Activated naive CD4-positive, alpha-beta T cell treated with Interleukin-2 at 50 U/mL for 16 hours (primary cell): ENCODE data around the gene TLX1.

ENCODE experiments used
- DNase-seq: peaks from one replicate; pipeline ENCODE4 v3.0.0-alpha.2; 2020

Gene TLX1

DNA sequence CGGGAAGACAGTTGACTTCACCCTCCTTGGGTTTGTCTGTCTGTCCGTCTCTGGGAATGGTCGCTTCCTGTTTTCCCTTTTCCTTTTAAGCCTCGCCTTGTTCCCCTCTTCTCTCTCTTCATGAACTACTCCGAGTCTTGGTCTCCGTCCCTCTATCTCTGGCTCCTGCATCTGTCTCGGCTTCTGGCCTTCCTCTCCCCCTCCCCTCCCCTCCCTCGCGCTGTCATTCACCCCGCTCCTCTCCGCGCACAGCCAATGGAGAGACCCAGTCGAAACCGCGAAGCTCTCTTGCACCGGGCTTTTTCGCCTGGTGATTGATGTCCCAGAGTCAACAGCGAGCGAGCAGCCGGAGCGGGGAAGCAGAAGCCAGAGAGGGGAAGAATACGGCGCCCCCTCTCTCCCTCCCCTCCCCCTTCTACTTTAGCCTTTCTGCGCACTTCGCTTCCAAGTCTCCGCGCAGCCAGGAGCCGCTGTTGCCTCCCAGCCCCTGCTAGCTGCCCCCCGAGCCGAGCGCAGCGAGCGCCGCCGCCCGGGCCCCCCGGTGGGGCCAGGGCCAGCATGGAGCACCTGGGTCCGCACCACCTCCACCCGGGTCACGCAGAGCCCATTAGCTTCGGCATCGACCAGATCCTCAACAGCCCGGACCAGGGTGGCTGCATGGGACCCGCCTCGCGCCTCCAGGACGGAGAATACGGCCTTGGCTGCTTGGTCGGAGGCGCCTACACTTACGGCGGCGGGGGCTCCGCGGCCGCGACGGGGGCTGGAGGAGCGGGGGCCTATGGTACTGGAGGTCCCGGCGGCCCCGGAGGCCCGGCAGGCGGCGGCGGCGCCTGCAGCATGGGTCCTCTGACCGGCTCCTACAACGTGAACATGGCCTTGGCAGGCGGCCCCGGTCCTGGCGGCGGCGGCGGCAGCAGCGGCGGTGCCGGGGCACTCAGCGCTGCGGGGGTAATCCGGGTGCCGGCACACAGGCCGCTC is at the start of gene TLX1:
TSS of gene TLX1 (plus strand) at position 317 of the 978 bp plus-strand sequence. CDS start at position 559, 242 bp downstream.
- DNase-seq: no peak

DNA sequence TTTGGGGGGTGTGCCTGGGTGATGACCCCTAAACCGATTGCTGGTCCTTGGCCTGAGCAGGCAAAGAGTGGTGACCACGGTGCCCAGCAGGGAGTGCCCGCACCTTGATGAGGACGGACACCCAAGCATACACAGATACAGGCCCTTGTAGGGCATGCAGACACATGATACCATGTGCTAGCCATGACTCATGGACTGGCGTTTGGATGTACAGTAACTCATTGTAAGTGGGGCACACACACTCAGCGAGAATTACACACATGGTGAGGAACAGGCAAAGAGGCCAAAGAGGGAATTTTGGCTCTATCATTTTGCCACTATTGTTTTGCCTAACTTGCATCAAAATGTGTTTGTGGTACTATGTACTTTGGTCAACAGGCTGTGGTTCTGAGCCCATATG is 45.3 kb upstream of the TLX1 start:
- no peak for DNase-seq

DNA sequence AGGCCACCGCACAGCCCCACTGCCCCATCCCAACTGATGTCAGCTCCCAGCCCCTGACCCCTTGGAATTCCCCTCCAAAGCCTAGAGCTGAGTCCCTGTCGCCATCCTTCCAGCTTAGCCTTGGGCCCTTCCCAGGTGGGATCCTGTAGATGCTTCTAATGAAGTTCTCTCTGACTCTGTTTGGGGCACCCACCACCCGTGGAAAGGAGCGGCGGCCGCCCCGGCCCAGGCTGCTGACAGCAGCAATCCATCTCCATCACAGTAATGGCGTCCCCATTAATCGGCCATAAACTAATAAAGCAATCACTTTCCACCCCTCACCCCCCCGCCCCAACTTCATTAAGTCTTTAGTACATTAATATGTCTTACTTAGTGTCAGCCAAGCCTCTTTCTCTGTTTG is 43.7 kb upstream of the TLX1 start:
- DNase-seq: no peak

DNA sequence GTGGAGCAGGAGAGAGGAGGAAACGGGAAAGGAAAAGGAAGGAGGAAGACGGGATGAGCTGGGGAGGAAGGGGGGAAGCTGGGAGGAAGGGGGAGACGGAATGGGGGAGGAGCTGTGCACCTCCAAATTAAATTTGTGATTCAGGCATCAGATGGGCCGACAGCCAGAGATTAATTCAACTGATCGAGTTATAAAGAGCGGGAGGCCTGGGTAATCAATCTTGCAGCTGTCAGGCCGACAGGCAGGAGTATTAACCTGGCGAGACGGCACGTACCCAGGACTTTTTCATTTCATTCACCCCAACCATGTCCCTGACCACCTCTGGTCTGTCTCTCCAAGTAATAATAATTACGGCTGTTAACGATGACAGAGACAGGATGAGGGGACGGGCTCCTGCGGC is 43.1 kb upstream of the TLX1 start:
- DNase-seq: no peak

DNA sequence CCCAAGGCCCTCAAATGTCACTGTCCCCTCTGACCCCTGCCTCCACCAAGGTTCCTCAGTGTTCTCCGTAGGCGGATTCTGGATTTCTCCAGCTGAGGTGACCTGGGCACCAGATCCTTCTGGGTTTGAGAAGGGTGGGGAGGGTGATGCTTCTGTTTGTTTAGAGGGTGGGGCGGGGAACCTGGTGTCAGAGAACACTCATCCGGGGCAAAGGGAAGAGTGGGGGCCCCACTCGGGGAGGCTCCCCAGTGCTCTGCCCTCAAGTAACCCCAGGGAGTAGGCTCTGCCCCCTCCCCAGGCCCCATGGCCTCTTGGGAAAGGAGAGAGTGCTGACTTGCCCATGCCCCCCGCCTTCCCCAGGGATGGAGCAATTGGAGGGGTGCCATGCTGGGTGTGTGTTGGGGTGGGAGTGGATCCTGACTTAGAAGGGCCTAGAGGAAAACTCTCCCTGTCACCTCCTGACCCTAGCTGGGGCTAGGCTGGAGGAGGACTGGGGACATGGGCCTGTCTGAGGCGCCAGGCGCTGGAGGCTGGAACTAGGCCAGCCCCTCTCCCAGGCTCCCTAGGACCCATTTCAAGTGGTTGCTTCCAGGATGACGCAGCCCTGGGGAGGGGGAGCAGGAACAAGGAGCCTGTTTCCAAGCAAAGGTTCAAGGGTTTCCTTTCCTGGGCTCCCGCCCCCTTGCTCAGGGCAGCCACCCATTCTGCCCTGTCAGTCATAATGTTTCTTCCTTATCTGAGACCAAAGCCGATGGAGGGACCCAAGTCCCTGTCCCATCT is 41.4 kb upstream of the TLX1 start:
- DNase-seq: no peak

DNA sequence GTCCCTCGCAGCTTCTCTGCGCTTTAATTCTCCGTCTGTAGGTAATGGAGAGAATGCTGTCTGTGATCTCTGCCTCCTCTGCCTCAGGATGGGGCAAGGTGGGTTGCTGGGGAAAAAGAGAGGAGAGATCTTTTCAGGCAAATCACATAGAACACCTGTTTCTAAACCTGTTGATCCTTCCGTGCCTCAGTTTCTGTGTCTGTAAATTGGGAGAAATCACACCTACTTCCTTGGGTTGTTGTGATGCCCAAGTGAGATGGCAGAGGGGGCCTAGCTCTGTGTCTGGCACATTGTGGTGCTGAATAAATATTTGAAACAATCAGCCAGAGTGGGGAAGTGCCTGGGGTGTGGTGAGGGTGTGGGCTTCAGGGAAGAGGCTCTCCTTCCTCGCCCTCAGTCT is 40.5 kb upstream of the TLX1 start:
- DNase-seq: no peak

DNA sequence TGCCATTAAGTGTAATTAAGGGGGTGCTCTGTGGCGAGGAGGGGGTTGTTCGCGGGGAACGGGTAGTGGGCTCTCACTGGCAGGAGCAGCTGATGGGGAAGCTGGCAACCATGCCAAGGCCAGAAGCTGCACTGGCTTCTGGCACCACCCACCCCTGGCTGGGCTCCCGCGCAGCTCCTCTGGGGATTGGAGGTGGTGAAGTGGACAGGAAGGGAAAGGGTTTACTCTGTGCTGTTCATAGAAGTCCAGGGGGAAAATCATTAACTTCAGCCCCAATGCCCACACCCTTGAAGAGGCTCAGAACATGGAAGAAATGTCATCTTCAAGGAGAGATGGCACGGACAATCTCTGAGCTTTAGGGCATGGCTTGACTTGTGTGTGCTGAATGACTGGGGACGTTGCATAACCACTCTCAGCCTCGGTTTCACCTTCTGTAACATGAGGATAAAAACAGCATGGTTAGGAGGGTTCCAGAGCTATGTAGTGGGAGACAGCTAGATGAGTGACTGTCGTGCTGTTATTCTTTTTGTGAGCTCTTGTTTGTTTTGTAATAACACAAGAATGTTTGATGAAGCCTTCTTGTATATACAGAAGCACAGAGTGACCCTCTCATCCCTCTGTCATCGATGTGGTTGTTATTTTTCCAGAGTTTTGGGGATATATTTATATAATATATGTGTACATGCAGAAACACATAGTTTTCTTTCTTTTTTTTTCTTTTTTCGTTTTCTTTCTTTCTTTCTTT is 39.4 kb upstream of the TLX1 start:
- no peak for DNase-seq

DNA sequence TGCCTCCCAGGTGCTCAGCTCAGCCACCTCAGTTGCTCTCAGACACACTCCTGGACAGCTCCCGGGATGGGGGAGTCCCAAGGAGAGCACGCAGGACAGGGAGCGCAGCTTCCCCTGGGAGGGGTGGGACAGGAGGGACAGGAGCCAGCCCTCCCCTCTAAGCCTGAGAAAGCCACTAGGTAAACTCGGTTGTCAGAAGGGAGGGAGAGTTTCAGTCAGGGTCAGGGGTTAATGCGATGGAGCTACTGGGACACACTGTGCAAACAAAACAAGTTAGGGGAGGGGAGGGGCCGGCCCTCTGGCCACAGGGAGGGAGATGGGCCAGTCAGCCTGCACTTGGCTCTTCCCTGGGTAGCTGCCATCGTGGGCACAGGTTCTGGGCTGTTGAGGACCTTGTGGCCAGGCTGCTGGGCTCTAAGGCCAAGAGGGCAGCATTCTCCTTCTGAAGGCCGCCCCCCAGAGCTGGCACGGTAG is 38.2 kb upstream of the TLX1 start:
- no peak for DNase-seq

DNA sequence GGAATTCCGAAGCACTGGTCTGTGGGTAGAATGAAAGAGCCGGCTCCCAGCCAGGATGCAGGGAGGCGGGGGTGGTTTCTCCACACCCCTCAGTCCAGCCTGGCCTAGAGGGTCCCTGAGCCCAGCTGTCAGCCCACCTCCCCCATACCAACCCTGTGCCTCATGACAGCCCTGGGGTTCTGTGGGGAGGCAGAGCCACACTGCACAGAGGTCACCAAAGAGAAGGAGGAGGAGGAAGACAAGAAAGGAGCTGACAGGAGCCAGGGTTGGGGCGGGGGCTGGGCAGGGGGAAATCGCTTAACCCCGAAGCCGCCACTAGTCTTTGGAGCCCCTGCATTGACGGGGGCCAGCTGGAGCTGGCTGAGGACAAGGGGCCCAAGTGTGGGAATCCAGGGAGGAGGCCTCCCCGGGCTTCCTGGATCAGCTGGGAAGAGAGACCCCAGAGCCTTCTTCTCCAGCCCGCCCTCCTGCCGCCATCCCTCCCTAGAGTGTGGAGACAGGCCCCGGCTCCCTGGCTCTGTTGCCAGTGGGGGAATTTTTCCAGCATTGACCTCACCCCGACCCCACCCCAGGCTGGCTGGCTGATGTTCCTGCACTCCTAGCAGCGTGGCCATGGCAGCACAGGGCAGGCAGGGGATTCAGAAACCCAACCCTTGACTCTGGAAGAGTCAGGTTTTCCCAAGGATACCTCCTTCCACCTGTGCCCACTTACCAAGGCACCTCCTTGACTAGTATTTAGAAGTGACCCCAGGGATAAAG is 36.8 kb upstream of the TLX1 start:
- DNase-seq: no peak

DNA sequence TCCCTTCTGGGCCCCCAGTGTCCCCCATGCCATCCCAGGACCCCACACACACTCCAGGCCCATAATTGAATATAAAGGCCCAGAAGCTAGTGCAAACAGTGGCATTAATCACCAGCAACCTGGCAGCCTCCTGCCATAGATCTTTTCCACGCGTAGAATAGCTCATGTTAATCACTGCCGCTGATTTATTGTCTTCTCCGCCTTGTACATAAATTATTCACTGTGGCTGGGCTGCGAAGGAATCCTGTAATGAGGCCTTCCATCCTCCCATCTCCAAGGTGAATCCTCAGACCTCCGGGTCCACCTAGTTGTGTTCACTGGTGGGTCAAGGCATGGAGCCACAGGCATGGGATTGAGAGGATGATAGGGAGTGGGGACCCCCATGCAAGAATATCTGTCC is 36.1 kb upstream of the TLX1 start:
- DNase-seq: no peak

DNA sequence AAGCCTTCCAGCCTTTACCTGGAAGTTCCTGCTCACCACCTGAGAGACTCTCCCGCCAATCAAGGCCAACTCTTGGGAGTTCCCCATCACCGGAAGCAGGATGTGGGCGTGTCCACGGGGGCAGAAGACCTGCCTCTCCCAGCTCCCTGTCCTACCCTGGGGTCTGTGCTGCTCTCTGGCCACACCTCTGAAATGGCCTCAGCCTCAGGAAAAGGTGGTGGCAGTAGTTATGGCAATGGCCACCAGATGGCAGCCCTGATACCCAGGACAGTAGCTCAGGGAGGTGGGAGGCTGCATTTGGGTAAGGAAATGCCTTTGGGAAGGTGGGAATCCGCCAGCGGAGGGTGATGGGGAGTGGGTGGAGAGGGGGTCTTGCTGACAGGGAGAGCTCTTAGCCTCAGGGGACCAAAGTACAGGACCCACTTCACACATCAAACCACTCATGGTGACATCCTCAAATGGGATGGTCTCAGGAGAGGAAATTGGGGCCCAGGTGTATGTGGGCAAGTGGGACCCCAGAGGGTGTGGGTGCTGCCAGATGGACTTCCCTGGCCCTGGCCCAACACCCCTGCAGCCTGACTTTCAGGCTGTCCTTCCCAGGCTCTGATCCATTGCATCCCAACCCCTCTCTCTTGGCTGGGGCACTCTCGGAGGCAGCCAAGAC is 35.4 kb upstream of the TLX1 start:
- peak; percentile 75 for DNase-seq

DNA sequence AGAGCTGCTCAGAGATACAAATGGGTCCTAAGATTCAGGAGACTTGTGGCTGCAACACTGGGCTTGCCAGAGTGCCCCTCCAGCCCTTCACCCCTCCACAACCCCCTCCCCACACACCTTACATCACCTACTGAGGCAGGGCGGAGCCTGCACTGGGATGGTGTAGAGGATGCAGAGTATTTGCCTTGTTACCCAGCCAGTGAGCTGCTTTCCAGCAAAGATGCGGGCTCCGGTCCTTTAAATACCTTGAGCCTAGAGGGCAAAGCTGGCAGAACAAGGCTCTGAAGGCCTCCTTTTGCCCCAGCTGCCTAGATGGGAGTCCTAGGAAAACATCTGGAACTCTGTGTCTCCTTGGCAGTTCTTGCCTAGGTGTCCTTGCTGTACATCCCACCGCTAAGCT is 34.7 kb upstream of the TLX1 start:
- no peak for DNase-seq

DNA sequence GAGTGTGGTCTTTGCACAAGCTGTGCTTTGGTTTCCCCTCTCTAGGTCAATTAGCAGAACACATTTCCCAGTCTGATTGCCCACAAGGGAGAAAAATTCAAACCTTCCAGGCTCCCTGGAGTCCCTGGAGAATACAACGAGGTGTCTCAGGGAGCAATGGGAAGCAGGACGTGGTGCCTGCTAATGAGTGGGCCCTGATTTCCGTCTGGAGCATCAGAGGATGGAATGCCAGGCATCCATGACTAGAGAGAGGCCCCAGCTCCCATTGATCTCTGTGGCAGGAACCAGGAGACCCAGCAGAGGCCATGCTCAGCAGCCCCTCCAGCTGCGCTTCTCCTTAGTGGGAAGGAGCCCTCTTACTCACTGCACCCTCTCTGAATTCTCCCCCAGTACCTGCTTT is 33.2 kb upstream of the TLX1 start:
- DNase-seq: no peak

DNA sequence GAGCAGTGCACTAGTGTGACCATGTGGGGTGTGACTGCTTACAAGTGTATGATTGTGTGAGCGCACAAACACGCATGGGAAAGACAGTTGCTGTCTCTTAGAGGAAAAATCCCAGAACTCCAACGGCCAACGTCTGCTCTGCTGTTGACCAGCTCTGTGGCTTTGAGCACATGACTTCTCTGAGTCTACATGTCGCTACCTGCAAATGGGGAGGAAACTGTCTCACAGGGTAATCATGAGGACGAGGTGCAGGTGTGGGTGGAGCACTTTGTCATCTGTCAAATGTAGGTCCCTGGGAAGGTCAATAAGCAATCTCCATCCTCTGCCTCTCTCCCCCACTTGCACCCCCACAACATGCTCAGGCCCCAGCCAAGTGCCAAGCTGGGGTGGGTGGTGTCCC is 31.2 kb upstream of the TLX1 start:
- DNase-seq: no peak

DNA sequence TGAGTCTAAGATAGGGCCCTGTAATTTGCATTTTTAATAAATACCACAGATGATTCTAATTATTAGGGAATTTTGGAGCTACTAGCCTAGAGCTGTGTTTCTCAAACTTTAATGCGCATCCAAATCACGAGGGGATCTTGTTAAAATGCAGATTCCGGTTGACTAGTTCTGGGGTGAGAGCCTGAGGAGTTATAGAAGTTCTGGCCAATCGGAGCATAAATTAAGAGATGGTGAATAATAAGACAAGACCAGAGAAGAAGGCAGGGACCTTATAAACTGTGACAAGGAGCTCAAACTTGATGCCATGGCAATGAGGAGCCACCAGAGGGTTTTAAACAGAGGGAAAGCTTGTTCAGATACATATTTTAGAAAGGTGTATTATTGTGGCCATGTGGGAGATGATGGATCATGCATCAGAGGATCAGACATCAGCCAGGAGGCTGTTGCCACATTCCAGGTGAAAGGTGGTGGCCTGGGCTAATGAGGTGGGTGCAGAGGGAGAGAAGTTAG is 29.7 kb upstream of the TLX1 start:
- DNase-seq: no peak

DNA sequence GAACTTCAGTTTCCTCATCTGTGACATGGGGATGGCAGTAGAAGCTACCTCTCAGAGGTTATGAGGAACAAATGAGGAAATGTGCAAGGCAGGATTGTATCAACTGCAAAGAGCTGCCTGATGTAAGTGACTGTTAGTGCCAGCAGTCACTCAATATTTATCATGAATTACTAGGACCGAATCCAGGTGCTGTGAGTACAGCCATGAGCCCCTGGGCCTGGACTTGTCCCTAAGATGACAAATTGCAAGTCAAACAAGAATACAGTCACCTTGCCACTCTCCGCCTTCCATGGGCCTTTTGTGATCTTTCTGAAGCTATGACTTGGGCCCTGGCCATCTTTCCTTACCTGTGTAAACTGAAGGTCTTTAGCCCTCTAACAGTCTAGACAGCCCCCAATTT is 27.7 kb upstream of the TLX1 start:
- no peak for DNase-seq

DNA sequence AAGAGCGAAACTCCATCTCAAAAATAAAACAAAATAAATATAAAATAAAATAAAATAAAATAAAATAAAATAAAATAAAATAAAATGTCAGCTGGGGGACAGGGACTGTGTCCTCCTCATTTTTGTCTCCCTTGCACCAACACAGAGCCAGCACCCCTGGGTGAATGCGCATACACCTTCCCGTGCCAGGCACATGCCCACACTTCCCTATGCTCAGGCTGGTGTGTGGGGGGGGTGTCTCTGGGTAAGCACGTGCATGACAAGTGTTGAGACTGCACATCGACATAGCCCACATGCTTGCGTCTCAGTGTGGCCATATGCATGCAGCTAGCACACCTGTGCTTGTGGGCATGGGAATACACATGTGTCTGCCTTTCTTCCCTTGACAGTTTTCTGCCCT is 24.7 kb upstream of the TLX1 start:
- no peak for DNase-seq

DNA sequence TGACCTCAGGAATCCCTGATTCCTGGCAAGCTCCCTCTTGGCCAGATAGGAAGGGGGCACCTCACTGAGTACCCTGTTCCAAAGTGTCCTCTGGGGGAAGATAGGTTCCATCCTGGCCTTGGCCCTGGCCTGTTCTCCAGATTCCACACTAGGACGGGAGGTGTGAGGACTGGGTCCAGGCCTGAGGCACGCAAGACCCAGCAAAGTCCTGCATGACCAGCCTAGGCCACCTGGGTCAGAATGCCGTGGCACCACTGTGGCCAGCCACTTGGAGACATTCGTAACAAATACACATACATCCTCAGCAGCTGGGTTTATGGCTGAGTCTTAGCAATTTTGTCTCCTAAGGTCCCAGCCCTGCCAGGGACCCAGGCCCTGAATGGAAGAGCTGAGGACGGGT is 23.3 kb upstream of the TLX1 start:
- no peak for DNase-seq

DNA sequence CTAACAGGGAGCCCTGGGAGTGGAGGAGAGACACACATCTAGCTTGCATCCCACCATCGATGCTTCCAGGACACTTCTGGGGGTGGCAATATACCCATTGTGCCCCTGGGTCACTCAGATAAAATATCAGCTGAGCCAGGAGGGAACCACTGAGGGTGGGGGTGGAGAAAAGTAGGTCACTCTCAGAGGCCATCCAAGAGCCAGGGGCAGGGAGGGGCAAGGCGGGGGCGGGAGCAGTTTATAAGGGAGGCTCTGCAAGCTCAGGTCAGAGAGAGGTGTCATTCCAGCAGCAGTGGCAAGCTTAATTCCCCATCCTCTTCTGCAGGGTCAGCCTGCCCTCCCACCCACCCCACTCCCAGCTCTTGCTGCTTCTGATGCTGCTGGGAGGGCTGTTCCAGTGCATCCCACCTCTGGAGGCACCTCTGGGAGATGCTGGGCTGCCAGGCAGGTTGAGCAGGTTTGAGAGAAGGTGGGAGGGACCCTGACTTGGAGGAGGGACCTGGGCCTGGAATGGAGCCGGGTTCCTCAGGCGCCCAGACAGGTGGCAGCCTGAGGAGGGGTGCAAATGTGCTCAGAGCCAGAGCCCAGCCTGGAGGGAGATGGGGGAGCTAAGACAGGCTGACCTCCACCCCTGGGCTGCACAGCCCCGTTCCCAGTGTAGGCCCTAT is 20.1 kb upstream of the TLX1 start:
- DNase-seq: no peak

DNA sequence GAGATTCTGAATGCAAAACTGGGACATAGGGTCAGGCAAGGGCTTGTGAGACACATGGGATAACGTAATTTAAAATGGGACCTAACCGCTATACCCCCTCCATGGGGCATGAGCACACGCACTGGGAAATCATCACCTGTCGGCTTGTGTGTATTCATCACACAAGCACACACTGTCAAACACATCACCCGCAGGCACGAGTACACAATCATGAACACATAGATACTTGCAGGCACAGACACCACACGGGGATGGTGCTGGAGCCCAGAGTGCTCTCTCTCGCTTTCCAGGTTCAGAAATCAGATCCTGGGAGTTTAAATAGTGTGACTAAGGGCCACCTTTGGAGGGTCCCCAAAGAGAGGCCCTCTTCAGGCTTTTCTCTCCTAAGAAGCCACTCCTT is 19.6 kb upstream of the TLX1 start:
- no peak for DNase-seq
